Thyroid gland (tissue), 4 donors: ENCODE data around the gene CCDC78.

Experiments
- CTCF ChIP-seq, 6 experiments: fragments of 200-600 bp in 3 of 6; fragments of 450-650 bp in 3 of 6; sonication (generic) in 3 of 6; IDR thresholded peaks; one replicate each; pipeline ENCODE4 v1.5.1; 2016 to 2019; ENCODE audit warnings: antibody characterized with exemption in 6 of 6, mild to moderate bottlenecking in 2 of 6, inconsistent platforms in 1 of 6, moderate library complexity in 1 of 6
- POLR2A ChIP-seq, 2 donors: fragments of 450-650 bp; IDR thresholded peaks; one replicate each; pipeline ENCODE4 v1.6.1; 2017; ENCODE audit warnings: antibody characterized with exemption in 2 of 2, mild to moderate bottlenecking in 2 of 2, moderate library complexity in 1 of 2

GRCh38 chr16:674968-675883 is 51.0 kb downstream of the CCDC78 start, which contains the start of gene RHBDL1:
- no peak for TF ChIP-seq POLR2A (IDR thresholded peaks at IDR 0.05)
- TF ChIP-seq CTCF (IDR thresholded peaks at IDR 0.05): no peak
